ENCODE data around the gene CDCA7.
"Not testable (repeated sequence)": the region's sequence is repeated elsewhere in the genome, so short reads cannot be mapped to it uniquely, and the experiment has no call there.

CDCA7 gene

DNA sequence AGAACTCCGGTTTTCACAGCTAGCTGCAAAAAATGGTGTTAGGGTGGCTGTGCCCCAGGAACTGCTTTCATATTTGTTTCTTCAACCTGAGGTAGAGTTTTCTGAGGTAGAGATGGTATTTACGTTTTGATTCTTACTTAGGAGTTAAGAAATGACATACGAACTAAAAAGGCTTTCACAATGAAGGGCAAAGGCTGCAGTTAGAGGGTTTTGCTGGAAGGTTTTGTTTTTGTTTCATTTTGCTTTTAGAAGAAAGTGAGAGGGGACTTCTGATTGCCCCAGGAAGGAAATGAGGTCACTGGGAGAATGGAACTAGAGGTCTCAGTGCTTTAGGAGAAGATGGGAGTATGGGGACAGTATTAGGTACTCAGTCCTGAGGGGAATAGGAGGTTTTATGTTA lies 15.5 kb downstream of the CDCA7 start:
- FAIRE-seq = no peak

DNA sequence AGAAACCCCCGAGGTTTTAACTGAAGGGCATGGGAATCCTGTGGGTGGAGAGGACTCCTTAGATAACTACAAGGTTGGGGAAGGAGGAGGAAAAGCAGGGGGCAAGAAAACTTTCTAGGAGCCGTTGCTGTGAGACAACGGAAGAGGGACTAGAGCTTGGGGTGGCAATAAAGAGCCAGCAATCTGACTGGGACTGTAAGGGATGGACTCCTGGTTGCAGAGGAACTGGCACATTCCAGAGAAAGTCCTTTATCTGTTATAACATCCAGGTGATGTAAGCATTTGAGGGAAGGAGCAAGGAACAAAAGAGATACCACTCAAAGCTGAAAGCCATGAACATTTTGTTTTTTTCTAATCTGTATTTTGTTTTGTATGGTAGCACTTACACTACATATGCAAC lies 16.4 kb downstream of the CDCA7 start:
- no peak for FAIRE-seq

DNA sequence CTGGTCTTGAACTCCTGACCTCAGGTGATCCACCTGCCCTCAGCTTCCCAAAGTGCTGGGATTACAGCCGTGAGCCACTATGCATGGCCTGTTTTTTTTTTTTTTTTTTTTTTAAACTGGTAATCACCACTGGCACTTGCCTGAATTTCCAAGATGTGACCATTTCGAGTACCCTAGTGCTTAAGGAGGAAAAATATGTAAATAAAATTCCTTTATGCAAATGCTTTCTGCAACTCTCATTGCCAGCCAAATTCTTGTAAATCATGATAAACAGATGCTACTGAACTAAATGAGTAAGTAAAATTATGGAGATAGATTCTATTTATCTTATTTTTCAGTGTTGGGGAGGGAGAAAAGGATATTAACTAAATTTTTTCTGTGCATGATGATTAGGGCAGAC lies 18.6 kb downstream of the CDCA7 start:
- FAIRE-seq = no peak

DNA sequence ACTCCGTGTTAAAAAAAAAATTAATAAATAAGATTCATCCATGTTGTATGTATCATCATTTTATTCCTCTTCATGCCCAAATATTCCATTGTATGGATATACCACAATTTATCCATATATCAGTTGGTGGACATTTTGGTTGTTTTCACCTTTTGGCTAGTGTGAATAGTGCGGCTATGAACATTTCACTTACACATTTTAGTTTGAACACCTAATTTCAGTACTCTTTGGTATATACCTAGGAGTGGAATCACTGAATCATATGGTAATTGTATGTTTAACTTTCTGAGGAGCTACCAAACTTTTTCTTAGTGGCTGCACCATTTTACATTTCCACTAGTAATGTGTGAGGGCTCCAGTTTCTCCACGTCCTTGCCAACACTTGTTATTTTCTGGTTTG lies 20.0 kb downstream of the CDCA7 start:
- FAIRE-seq = no peak

DNA sequence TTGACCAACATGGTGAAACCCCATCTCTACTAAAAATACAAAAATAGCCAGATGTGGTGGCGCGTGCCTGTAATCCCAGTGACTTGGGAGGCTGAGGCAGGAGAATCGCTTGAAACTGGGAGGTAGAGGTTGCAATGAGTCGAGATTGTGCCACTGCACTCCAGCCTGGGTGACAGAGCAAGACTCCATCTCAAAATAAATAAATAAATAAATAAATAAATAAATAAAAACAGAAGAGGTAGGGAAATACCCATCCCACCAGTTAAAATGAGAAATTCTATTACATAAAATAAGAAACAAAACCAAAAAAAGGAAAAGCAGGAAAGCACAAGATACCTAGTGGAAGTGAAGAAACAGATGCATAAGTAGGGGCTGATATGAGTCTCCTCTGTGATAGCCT lies 30.9 kb downstream of the CDCA7 start:
- not testable (repeated sequence) for FAIRE-seq

DNA sequence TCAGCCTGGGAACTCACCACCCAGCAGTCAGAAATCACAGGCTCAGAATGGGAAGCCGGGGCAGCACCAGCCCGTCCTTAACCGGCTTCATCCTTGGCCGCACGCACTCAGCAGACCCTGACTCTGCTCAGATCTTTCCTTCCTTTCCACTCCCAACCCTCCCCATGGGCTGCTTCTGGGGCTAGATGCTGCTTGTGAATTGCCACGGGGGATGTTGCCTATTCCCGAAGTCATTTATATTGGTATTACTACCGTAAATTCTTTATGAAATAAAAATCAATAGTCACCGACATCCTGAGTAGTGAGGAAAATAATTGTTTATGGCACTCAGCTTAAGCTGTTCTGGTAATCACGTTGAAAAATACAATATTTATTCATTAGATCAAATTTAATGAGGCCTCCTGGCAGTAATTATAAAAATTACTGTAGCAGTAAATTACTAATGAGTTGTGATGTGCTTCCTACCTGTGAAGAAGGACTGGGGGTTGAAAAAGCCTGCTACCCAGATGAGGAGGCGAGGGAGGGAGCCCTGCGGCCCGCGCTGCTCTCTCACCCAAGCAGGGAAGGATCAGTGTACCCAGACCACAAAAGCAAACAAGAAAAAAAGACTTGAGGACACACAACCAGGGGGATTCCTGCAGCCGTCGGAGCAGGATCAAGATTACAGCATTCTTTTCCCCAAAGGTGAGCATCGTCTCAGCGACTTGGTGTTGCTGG lies 31.5 kb downstream of the CDCA7 start:
- no peak for FAIRE-seq

DNA sequence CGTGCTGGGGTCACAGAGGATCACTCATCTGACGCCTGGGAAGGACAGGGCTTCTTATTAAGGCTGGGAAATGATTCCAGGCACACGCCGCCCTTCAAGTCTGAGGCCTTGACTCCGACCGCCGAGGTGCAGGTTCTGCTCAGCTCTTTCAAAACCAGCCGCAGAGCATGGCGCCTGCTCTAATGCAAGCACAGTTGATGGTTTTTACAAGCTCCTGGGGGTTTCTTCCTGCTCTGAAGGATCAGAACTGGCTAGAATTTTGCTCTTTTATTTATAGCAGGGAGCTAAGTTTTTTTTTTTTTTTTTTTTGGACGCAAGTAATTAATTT lies 32.0 kb downstream of the CDCA7 start:
- no peak for FAIRE-seq

DNA sequence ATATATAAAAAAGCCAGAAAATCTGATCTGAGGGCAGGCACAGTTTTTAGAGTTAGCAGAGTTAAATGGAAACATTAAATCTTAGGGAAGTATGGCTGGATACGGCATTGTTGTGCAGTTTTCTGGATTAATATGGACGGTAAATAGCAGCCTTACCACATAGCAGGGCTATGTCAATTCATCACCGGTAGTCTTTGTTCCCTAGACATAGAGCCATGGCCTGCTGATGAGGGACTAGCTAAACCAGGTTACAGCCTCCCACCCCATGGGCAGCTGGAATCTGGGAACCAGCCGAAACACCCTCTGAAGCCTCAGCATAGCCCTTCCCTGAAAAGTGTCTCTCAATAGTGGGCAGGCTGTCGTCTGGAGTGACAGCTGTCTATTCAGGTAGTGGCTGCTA lies 32.4 kb downstream of the CDCA7 start:
- no peak for FAIRE-seq

DNA sequence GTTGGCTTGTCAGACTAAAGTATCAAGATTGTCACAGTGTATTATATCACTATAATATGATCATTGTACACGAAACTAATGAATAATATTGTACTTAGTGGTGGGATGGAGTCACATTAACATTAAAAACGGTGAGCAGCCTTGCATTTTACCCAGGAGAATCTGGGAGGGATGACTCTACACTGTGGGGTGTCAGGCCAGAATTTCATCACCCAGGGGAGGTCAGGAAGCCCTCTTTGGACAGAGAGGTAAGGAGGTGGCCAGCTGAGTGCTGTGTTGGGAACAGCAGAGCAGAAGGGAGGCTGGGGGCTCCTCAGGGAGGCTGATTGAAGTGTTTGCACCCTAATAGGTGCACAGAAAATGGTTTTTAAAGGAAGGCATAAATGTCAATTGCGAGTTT lies 33.0 kb downstream of the CDCA7 start:
- FAIRE-seq = no peak

DNA sequence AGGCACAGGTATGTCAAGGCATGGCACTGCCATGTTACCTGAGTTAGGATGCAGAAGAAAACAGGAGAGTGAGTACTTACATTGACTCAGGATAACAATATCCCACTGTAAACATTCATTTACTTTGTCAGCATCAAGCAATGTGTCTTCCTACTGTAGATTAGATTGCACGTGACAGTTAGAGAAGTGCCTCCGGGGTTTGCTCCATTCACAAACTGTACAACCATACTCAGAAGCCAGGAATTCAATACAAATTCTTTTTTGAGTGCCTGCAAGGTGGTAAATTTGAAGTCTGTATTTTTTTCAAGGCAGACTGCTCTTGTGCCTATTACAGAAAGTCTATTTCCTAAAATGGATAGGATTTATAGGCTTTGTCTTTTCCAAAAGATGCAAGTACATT lies 34.1 kb downstream of the CDCA7 start:
- no peak for FAIRE-seq

DNA sequence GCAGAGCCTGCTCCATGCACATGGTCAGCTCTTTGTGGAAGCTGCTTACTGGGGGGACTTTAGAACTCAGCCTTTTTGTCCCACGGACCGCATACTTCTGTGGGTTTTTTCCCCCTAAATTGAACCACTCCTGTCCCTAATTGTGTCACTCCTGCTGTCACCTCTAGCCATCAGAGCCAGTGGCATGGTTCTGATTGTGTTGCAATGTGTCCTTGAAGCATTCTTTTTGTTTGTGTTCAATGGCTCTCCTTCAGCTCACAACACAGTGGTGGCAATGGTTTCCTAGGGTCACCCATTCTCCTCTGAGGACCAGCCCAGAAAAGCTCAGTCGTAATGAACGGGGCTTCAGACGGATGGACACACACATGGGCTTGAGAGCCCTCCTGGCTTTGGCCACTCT lies 35.4 kb downstream of the CDCA7 start:
- FAIRE-seq = no peak

DNA sequence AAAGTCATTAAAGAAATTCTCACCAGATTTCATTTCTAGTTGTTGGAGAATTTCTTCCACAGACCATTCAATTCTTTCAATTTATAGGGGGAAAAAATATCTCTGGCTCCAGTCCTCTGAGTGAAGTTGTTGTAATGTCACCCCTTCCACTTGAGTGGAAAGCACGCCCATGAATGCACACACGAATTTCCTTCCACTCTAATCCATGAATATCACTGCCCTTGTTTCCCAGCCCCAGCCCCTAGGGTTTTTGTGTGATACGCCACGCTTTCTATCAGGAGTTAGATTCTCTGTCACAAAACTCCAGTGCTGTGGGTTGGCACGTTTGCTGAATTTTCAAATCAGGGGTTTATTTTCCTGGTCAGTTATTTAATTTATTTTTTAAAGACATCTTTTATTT lies 38.1 kb downstream of the CDCA7 start:
- FAIRE-seq = no peak

DNA sequence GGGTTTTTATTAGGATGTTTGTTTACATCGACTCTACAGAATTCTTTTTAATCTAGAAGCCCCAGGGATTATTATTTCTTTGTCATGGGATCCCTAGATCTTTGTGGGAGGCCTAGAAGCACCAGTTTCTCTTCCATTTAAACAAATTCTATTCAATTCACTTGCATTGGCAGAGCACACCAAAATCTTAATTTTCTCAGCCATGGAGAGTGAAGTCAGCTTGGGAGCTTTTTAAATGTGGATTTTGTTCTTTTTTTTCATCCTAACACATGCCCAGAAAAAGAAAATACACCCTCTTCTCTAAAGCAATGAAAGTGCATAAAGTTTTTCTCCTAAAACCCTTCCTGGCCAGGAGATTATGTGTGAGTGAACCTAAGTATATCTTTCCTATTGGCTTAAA lies 38.5 kb downstream of the CDCA7 start:
- no peak for FAIRE-seq

DNA sequence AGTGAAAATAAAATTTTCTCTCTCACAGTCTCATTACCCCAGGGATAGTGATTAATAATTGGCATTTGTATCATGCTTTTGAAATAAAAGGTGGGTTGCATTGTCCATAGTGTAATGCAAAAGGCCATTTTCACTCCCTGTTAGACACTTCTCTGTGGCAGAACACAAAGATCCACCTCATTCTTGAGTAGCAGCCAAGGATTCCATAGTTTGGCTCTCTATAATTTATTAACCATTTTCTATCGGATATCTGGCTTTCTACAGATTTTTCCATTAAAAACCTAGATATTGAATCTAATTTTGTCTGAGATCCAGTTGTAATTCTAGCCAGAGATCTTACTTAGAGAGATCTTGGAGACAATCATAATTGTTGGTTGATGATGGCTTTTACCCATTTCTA lies 39.0 kb downstream of the CDCA7 start:
- no peak for FAIRE-seq

DNA sequence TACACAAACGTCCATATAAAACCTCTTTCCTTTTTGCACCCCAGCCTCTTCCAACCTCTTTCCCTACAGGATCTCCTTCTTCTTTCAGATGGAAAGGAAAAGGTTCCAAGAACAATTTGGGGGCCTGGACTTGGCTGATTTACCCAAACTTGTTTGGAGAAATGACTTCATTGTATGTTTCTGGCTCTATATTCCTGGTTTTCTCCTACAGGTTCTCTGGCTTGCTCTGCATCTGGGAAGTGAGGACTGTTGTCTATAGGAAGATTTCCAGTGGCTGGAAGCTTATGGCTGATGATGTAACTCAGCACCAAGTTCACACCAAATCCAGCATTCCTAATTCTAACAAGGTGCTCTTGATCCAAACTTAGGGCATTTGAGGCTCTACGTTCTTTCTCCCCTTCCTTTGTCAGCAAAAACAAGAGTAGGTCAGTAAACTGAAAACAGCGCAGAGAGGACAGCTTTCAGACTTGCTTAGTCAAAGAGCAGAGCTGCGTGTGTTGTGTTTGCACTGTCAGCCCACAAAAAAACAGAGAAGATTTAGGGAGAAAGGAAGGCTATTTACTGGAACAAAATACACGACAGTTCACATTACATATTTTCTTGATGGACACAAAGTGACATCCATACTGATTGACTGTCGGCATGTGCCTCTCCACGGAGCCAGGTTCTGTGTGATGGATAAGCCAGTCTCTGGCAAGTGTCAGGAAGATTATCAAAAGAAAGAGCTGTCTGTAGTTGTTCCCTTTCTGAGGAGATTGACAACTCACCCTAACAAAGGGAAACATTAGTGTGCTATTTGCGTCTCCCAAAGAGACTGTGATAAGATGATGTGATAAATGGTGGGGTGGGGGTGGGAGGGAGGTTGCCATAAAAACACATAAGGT lies 39.7 kb downstream of the CDCA7 start:
- FAIRE-seq = no peak

DNA sequence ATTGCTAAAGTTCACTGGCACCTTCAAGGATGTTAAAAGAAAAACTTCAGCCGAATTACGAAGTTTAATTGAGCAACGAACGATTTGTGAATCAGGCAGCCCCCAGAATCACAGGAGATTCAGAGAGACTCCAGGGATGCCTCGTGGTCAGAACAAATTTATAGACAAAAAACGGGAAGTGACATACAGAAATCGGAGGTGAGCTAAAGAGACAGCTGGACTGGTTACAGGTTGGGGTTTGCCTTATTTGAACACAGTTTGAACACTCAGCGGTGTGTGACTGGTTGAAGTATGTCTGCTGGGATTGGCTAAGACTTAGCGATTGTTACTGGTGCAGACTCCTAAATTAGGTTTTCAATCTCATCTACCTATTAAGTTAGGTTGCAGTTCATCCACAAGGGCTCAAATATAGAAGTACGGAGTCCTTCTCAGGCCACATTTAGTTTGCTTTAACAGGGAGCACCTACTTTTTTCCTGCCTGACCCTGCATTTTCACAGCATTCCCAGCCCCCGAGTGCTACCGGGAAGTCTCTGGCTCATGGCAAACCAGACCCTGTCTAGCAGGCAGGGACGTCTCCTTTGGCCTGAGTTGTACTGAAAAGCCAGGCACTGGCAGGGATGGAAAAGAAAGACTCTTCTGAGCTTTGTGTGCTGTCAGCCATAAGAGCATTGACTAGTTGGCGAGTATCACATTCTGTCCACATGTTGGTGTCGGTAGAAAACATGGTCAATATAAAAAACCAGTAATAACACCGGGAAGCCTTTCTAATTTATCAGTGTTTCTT lies 41.1 kb downstream of the CDCA7 start:
- FAIRE-seq = no peak

DNA sequence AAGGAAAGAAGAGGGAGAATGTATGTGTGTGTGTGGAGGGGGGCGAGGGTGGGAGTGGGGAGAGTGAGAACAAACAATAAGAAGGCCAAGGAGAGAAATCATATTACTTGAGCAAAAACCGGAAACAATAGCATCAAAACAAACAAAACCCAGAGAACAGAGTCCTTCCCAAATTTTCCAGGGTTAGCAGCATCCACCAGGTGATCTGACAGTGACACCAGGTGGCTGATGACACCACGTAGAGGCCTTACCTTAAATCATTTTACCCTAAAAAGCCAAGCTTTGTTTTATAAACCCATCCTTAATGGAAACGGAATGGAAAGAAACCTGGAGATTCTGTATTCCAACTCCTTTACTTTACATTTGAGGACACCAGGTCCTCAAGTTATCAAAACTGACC lies 42.9 kb downstream of the CDCA7 start:
- FAIRE-seq = no peak

DNA sequence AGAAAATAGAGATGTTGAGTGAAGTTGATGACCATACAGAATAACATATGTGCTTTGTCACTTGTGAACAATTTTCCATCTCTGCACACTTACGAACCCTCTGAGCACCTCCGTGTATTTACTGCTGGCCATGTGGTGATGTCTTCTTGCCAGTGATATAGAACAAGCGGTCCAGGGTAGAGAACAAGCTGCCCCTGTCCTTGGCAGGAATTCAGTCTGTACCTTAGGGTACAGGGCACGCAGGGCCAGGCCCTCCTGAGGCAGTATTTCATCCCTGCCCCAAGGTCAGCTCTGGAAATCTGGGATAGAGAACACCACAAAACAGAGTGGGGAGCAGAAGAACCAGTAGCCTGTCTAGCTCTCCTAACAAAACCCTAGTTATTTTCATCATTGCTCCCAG lies 44.6 kb downstream of the CDCA7 start:
- FAIRE-seq = no peak

DNA sequence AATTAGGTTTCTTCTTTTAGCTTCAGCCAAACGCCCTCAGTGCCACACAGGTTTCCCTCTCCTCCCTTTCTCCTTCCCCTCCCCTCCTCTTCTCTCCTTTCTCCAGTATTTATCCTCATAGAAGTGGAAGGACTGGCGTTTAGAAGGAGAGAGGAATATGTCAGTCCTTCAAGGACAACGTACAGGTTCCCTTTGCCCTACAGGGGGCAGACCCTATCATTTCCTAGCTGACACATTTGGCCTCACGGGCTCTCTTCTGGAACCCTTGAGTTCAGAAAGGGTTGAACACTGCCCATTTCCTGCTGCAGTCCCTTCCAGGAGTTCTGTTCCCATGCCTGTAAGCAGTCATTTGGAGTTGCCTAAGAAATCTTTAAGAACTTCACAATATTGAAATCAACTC lies 46.1 kb downstream of the CDCA7 start:
- no peak for FAIRE-seq

DNA sequence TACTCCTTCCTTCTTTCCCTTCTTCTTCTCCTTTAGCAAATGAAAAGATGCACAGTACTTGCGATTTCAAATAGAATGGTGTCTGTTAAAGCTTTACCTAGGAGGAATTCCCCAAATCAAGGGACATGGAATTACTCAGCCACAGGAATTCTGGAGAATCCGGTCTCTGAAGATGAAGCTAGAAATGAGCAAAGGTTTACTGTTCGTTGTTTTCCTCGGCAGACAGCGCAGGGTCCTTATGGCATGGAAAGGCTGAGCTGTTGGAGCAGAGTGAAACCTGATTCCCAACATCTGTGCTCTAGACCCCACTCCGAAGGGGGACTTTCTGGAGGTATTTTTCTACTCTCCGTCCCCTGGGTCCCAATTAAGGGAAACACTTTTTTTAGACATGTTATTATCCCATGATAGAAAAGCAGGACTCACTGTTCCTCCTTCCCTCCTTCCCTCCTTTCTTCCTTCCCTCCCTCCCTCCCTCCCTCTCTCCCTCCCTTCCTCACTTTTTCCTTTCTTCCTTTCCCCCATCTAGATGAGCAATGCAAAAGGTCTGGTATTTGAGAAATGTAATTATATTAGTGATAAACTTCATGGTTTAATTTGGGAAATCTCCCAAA lies 47.1 kb downstream of the CDCA7 start:
- no peak for FAIRE-seq

DNA sequence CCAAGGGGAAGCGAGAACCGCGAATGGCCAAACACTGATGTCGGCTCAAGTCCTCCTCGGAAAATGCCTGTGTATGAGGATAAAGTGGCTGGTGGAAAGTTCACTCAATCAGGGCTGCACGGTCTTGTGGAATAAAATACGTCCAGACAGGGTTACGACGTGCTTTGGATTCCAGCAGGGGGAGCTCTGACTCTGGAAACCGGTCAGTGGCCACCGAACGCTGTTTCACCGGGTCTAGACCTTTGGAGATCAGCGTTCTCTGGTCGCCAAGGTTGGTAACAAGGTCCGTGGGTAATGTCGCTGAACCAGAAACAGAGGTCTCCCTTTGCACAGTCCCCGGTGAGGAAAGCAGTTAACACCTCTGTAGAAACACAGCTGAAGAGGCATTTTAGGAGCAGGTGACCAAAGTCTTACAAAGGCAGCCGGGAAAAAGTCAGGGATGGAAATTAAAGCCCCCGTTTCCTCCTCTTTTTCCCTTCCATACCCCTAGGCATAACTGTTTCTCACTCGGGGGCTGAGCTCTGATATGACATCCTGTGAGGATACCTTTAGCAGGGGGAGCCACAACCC lies 47.8 kb downstream of the CDCA7 start:
- peak; percentile 84 for FAIRE-seq

DNA sequence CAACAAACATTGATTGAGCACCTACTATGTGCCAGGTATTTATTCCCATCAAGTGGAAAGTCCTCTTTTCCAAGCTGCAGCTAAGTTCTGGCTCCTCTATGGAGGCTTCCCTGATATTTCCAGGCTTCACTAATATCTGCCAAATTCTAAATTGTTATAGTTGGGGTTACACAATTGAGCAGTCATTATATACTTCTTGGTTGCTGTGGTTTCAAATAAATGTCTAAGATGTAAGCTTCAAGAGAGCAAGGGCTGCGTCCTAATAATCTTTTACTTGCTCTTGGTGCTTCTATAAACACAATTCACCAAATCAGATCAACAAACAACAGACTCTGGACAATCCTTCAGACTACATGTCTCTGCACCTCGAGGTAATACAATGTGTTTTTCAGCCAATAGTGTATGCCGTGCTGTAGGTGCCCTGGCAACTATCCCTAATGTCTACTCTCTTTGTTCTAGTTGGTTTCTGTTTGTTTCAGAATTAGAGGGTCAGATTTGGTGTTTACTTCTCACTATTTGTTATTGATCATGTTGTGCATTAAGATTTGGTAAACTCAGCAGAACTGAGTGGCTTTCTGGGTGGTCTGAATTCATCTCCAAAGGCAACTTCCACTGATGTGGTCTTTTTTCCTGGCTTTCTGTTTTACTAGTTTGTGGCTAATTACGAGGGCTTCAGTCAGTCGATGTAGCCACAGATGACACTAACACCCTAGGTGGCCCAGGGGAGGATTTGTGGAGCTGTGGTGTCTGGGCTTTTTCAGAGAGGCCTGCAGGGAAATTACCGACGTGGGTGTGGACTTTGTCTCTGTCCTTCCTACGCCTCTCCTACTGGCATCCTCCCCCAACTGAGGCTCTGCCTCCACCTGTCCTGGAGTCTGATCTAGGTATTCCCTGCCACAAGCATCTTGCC lies 50.4 kb downstream of the CDCA7 start:
- peak; percentile 94 for FAIRE-seq

Data from endometrium (tissue), 2 donors.